Suprapubic skin (tissue), 3 donors: ENCODE measurements around the gene ANHX.

Experiments
- POLR2AphosphoS5 ChIP-seq, 3 donors: sonication (generic); formaldehyde crosslinking; IDR thresholded peaks; one replicate each; pipeline ENCODE4 v1.6.1; 2017; ENCODE audit warnings: antibody characterized with exemption in 3 of 3
- TF ChIP-seq, protein P1 (sequence below), 2 donors: fragments of 200-600 bp in 1 of 2; fragments of 450-650 bp in 1 of 2; sonication (generic) in 1 of 2; IDR thresholded peaks; one replicate each; pipeline ENCODE4 v1.5.1; 2016 to 2019; ENCODE audit warnings: antibody characterized with exemption in 2 of 2, mild to moderate bottlenecking in 1 of 2, moderate library complexity in 1 of 2

DNA sequence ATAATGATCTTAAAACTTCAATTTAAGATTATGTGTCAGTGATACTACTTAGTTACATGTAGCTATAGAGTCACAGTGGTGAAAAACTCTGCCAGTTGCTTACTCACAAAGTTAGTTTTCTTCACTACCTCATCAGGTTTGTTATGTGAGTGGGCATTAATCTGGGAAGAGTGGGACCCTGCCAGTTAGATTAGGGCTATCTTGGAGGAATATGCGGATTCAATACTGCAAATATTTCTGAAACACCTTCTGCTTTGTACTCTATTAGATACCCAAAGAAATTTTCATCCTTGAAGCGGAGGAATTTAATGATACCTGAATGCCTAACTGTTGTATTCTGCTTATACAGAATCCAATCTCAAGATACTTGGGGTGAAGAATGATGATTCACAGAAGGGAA is 29.3 kb downstream of the ANHX start:
- TF ChIP-seq, protein P1, sequence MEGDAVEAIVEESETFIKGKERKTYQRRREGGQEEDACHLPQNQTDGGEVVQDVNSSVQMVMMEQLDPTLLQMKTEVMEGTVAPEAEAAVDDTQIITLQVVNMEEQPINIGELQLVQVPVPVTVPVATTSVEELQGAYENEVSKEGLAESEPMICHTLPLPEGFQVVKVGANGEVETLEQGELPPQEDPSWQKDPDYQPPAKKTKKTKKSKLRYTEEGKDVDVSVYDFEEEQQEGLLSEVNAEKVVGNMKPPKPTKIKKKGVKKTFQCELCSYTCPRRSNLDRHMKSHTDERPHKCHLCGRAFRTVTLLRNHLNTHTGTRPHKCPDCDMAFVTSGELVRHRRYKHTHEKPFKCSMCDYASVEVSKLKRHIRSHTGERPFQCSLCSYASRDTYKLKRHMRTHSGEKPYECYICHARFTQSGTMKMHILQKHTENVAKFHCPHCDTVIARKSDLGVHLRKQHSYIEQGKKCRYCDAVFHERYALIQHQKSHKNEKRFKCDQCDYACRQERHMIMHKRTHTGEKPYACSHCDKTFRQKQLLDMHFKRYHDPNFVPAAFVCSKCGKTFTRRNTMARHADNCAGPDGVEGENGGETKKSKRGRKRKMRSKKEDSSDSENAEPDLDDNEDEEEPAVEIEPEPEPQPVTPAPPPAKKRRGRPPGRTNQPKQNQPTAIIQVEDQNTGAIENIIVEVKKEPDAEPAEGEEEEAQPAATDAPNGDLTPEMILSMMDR (IDR thresholded peaks at IDR 0.05), result no peak
- no peak for TF ChIP-seq POLR2AphosphoS5 (IDR thresholded peaks at IDR 0.05)
